ENCODE results near the gene NR1H2. TPM values are rescaled to one million over a fixed set of nuclear protein-coding genes. Genes with fewer than 3 reads are reported as not detected.

NR1H2 gene
- total RNA-seq (ENCODE audit: unreplicated experiment): 28.3 TPM
- long read RNA-seq, transcript NR1H2-201 (10 exons, 1,998 nt): major isoform, 15 of 21 reads
- long read RNA-seq, partial matches to known transcripts: 2 of 21 reads
- long read RNA-seq, other reads (novel, unspliced or antisense): 4 of 21 reads

- H3K27ac Mint-ChIP-seq (ENCODE audit: unreplicated experiment): peak within 1 kb of the TSS; percentile 73
These were observed at the start of gene NR1H2 for GRCh38 chr19:50376166-50377050. NR1H2 (plus strand) TSS chr19:50376457; CDS start chr19:50377606, 1,149 bp downstream.

GRCh38 chr19:50327013-50327412 is 49.2 kb upstream of the NR1H2 start:
- peaks cover 30% of the 10 kb centered on the region for H3K4me1 Mint-ChIP-seq (ENCODE audit: low read depth, unreplicated experiment)
- peaks cover 10% of the 10 kb centered on the region for H3K36me3 Mint-ChIP-seq (ENCODE audit: unreplicated experiment)
- peak overlapping the region; percentile 60 for H3K27ac Mint-ChIP-seq (ENCODE audit: unreplicated experiment)
- peaks cover 28% of the 10 kb centered on the region for H3K9me3 Mint-ChIP-seq (ENCODE audit: unreplicated experiment)
- peaks cover 28% of the 10 kb centered on the region for H3K27me3 Mint-ChIP-seq (ENCODE audit: unreplicated experiment)
- peak overlapping the region; percentile 73 for H3K4me3 Mint-ChIP-seq (ENCODE audit: unreplicated experiment)
- TF ChIP-seq CTCF (IDR thresholded peaks at IDR 0.05; ENCODE audit: partially characterized antibody, unreplicated experiment): no peak
- DNase-seq: no peak

More at GRCh38 chr19:50376166-50377050, at the start of gene NR1H2:
- Mint-ChIP-seq H3K4me3 (ENCODE audit: unreplicated experiment) (peak within 1 kb of the TSS; percentile 99), H3K9me3 (ENCODE audit: unreplicated experiment) (peaks cover 3% of the 10 kb centered on the region), H3K4me1 (ENCODE audit: low read depth, unreplicated experiment) (no peaks in the 10 kb centered on the region), H3K27me3 (ENCODE audit: unreplicated experiment) (peaks cover 3% of the 10 kb centered on the region), H3K36me3 (ENCODE audit: unreplicated experiment) (peaks cover 4% of the 10 kb centered on the region)
- DNase-seq: peak; percentile 93
- no peak for TF ChIP-seq CTCF (IDR thresholded peaks at IDR 0.05; ENCODE audit: partially characterized antibody, unreplicated experiment)

GRCh38 chr19:50327461-50328223 is 48.6 kb upstream of the NR1H2 start:
- no peak for TF ChIP-seq CTCF (IDR thresholded peaks at IDR 0.05; ENCODE audit: partially characterized antibody, unreplicated experiment)
- Mint-ChIP-seq H3K36me3 (ENCODE audit: unreplicated experiment) (peaks cover 10% of the 10 kb centered on the region), H3K9me3 (ENCODE audit: unreplicated experiment) (peaks cover 25% of the 10 kb centered on the region), H3K27ac (ENCODE audit: unreplicated experiment) (no peak overlapping the region), H3K4me3 (ENCODE audit: unreplicated experiment) (peak overlapping the region; percentile 73), H3K27me3 (ENCODE audit: unreplicated experiment) (peaks cover 30% of the 10 kb centered on the region), H3K4me1 (ENCODE audit: low read depth, unreplicated experiment) (peaks cover 28% of the 10 kb centered on the region)
- DNase-seq: no peak

- peak; percentile 68 for DNase-seq
- no peak overlapping the region for H3K4me3 Mint-ChIP-seq (ENCODE audit: unreplicated experiment)
- H3K36me3 Mint-ChIP-seq (ENCODE audit: unreplicated experiment): peaks cover 10% of the 10 kb centered on the region
- TF ChIP-seq CTCF (IDR thresholded peaks at IDR 0.05; ENCODE audit: partially characterized antibody, unreplicated experiment): no peak
- peaks cover 26% of the 10 kb centered on the region for H3K4me1 Mint-ChIP-seq (ENCODE audit: low read depth, unreplicated experiment)
- no peak overlapping the region for H3K27ac Mint-ChIP-seq (ENCODE audit: unreplicated experiment)
- H3K27me3 Mint-ChIP-seq (ENCODE audit: unreplicated experiment): peaks cover 31% of the 10 kb centered on the region
- H3K9me3 Mint-ChIP-seq (ENCODE audit: unreplicated experiment): peaks cover 24% of the 10 kb centered on the region
These were observed 47.9 kb upstream of the NR1H2 start for GRCh38 chr19:50328224-50328872.
